ENCODE results near the gene ADRA1B. TPM values are rescaled to one million over a fixed set of nuclear protein-coding genes. Genes with fewer than 3 reads are reported as not detected.

Gene ADRA1B
- total RNA-seq, result 1.3 and 3.1 TPM in 2 replicates

DNA sequence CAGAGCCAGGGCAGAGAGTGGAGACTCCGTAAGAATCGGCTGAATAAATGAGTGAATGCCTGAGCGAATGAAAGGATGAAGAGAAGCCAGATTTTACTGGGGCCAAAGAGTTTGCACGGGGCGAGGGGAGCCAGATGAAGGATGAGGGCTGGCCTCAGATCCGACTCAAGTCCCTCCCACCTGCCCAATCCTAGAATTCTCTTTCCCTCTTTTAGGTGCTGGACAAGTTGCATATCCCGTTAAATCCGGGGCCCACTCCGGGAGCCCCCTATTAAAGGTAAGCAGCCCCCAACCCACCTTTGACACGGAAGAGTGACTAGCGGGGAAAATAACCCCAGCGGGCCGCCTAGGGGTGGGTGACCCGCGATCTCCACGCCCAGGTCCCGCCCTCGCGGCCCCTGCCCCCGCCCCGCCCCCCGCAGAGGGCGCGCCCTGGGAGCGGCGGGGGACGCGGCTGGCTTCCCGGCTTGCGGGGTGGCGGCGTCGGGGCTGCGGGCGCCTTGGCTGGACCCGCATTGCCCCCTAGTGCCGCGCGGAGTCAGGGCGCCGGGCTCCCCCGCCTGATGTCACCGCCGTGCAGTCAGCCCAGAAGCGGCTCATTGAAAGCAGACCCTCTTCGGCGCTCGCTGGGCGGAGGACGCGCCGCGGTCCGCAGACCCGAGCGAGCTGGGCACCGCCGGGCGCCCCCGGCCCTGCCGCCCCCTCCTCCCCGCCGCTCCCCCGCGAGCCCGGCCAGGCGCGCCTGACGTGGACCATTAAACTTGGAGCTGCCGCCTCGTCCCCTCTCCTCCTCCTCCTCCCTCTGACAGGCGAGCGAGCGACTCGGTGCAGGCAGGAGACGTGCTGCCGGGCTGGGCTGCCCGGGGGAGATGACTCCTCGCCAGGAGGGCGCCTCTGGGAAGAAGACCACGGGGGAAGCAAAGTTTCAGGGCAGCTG, at the start of gene ADRA1B:
TSS of gene ADRA1B (plus strand) at position 579 of the 937 bp plus-strand sequence. CDS start 424 bp downstream, outside the sequence.

DNA sequence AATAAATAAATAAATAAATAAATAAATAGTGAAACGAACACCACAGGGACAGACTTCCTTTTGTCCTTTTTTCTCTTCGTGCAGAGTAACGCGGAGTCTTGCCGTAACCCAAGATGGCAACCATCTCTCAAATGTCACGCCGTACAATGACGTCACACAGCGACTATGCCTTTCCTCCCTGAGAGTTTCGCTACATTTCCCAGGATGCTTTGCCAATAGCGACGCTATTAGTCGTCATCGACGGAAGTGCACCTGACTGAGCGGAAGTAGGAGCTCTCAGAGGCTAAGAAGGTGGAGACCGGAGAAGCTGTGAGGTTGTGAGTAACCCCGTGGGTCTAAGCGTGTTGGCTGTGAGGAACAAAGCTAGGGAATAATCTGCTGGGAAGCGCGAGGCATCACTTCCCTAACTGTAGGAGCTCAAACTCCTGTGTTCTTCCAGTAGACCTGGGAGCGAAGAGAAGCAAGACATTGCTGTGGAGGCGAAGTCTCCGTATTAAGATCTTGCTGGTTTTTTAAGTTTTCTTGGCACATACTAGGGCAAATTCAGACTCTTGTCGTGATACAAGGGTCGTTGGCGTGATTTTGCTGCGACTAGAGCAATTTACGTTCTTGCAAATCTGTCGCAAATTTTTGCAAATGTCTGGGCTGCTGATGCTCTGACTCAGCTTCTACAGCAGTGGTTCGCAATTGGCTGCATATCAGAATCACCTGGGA, 92.8 kb downstream of the ADRA1B start, which contains the start of gene TTC1:
TSS of gene TTC1 (plus strand) at position 263 of the 714 bp plus-strand sequence. CDS start 1,390 bp downstream, outside the sequence.

Other genes with a start within 250 kb of the ADRA1B start
- 52.9 and 53.9 TPM in 2 replicates for gene TTC1, start 92.7 kb downstream of the ADRA1B start, total RNA-seq
- gene PWWP2A, start 203.0 kb downstream of the ADRA1B start, total RNA-seq, result 19.1 and 28.6 TPM in 2 replicates

Data from mammary microvascular endothelial cell (primary cell).